GM12878 (cell line): ENCODE results near the gene NFATC2. TPM values are rescaled to one million over a fixed set of nuclear protein-coding genes. Genes with fewer than 3 reads are reported as not detected.

Source experiments
- ATAC-seq: fragments of 200-7000 bp; cut with Tn5 transposase; 3 replicates; pipeline ENCODE4 v1.9.1; 2020; ENCODE audit warnings: mild to moderate bottlenecking, moderate library complexity
- BruUV-seq: library from RNA; stranded (reverse); fragments of 400-500 nt; replicated peaks from 2 replicates; lab custom pipeline; 2021; lab: Mats Ljungman, UMichigan
- CTCF ChIA-PET: fragments of 300-600 bp; sonication (Branson Sonifier 250); formaldehyde crosslinking; extraction: SDS; loops from one replicate; lab custom pipeline; 2021; ENCODE audit warnings: inconsistent platforms; lab: Yijun Ruan, JAX
- POLR2A ChIA-PET: fragments of 350-600 bp; formaldehyde crosslinking; extraction: SDS; loops from one replicate; lab custom pipeline; 2021; ENCODE audit warnings: inconsistent platforms; lab: Charles Lee
- RAD21 ChIA-PET: fragments of 300-600 bp; sonication (Branson Sonifier 250); formaldehyde crosslinking; loops from one replicate; lab custom pipeline; 2023; ENCODE audit warnings: antibody characterized with exemption; ENCODE audit not compliant: unreplicated experiment; lab: Charles Lee
- SMC1A ChIA-PET: fragments of 300-600 bp; sonication (Branson Sonifier 250); formaldehyde crosslinking; loops from one replicate; lab custom pipeline; 2023; ENCODE audit not compliant: unreplicated experiment, uncharacterized antibody; lab: Charles Lee
- DNase-seq: peaks from one replicate; pipeline ENCODE4 v3.0.0-alpha.2; 2011; ENCODE audit warnings: low read depth, low spot score
- FAIRE-seq: peaks from 3 replicates; lab custom pipeline; 2011; peaks lifted over from hg19 to GRCh38; lab: Jason Lieb, UNC
- H2AFZ ChIP-seq: 2 replicates; pipeline ENCODE4 v1.6.0; 2011; ENCODE audit warnings: low read depth, low read length, control low read depth; ENCODE audit not compliant: control insufficient read depth
- H3K27ac ChIP-seq: 2 replicates; pipeline ENCODE4 v1.5.1; 2011; ENCODE audit warnings: control low read depth; ENCODE audit not compliant: control insufficient read depth, insufficient read depth
- H3K27me3 ChIP-seq, 2 experiments: replicated peaks in 1 of 2; 2 replicates each; pipeline versions ENCODE4 v1.6.0 to v1.6.1; 2011; ENCODE audit warnings: low read length in 1 of 2; ENCODE audit not compliant: control insufficient read depth in 2 of 2, insufficient read depth in 2 of 2
- H3K36me3 ChIP-seq, 2 experiments: 2 replicates each; pipeline ENCODE4 v1.5.1; 2011; ENCODE audit warnings: low read length in 1 of 2; ENCODE audit not compliant: control insufficient read depth in 2 of 2, insufficient read depth in 2 of 2
- H3K4me1 ChIP-seq: 2 replicates; pipeline ENCODE4 v1.6.1; 2011; ENCODE audit warnings: mild to moderate bottlenecking, low read length, moderate library complexity, mixed read lengths; ENCODE audit not compliant: control insufficient read depth, insufficient read depth
- H3K4me2 ChIP-seq: 2 replicates; pipeline ENCODE4 v1.6.0; 2011; ENCODE audit warnings: control low read depth; ENCODE audit not compliant: control insufficient read depth, insufficient read depth
- H3K4me3 ChIP-seq: fragments of 200-600 bp; sonication (generic); 2 replicates; pipeline ENCODE4 v1.5.1; 2016
- H3K79me2 ChIP-seq: 2 replicates; pipeline ENCODE4 v1.6.0; 2011; ENCODE audit warnings: low read length; ENCODE audit not compliant: control insufficient read depth, insufficient read depth
- H3K9ac ChIP-seq: 2 replicates; pipeline ENCODE4 v1.8.0; 2011; ENCODE audit warnings: low read length, control low read depth, mixed read lengths; ENCODE audit not compliant: control insufficient read depth, insufficient read depth
- H3K9me3 ChIP-seq: replicated peaks from 3 replicates; pipeline ENCODE4 v1.5.1; 2011; ENCODE audit warnings: mild to moderate bottlenecking, low read length; ENCODE audit not compliant: control insufficient read depth, insufficient read depth
- H4K20me1 ChIP-seq: 2 replicates; pipeline ENCODE4 v1.6.0; 2011; ENCODE audit not compliant: control insufficient read depth, insufficient read depth
- BACH1 ChIP-seq: fragments of 450-650 bp; IDR thresholded peaks from 2 replicates; pipeline ENCODE4 v1.6.1; 2017; ENCODE audit warnings: mild to moderate bottlenecking, borderline replicate concordance
- E2F8 ChIP-seq: fragments of 450-650 bp; IDR thresholded peaks from 2 replicates; pipeline ENCODE4 v1.6.1; 2018; ENCODE audit warnings: mild to moderate bottlenecking, low read depth, moderate library complexity; ENCODE audit not compliant: partially characterized antibody
- ELK1 ChIP-seq: IDR thresholded peaks from 2 replicates; pipeline ENCODE4 v1.6.1; 2012; ENCODE audit warnings: low read depth, low read length, improper control_type of control experiment
- KDM1A ChIP-seq: fragments of 200-600 bp; sonication (generic); IDR thresholded peaks from 2 replicates; pipeline ENCODE4 v1.6.1; 2016; ENCODE audit warnings: borderline replicate concordance
- MXI1 ChIP-seq: fragments of 150-350 bp; IDR thresholded peaks from 2 replicates; pipeline ENCODE4 v1.6.1; 2011; ENCODE audit warnings: low read depth, mild to moderate bottlenecking, inconsistent platforms, low read length, improper control_type of control experiment
- NFYB ChIP-seq: IDR thresholded peaks from 2 replicates; pipeline ENCODE4 v1.6.1; 2011; ENCODE audit warnings: low read depth, mild to moderate bottlenecking, low read length, improper control_type of control experiment, moderate library complexity; ENCODE audit not compliant: insufficient read depth
- NR2F1 ChIP-seq: fragments of 450-650 bp; conservative IDR thresholded peaks from 2 replicates; pipeline ENCODE4 v1.6.1; 2017; ENCODE audit warnings: mild to moderate bottlenecking
- PAX8 ChIP-seq: fragments of 450-650 bp; IDR thresholded peaks from 2 replicates; pipeline ENCODE4 v1.6.1; 2017; ENCODE audit warnings: mild to moderate bottlenecking, moderate library complexity
- POU2F2 ChIP-seq: IDR thresholded peaks from 3 replicates; pipeline ENCODE4 v1.6.1; 2011; ENCODE audit warnings: low read depth, mild to moderate bottlenecking, low read length, borderline replicate concordance
- SIX5 ChIP-seq: IDR thresholded peaks from 2 replicates; pipeline ENCODE4 v1.6.1; 2011; ENCODE audit warnings: mild to moderate bottlenecking, low read depth, low read length, moderate library complexity; ENCODE audit not compliant: severe bottlenecking
- SPI1 ChIP-seq: IDR thresholded peaks from 2 replicates; pipeline ENCODE4 v1.6.1; 2011; ENCODE audit warnings: low read depth, mild to moderate bottlenecking, low read length, moderate library complexity, borderline replicate concordance; ENCODE audit not compliant: insufficient read depth
- SUZ12 ChIP-seq: fragments of 200-600 bp; sonication (generic); IDR thresholded peaks from one replicate; pipeline ENCODE4 v1.6.1; 2018; ENCODE audit warnings: antibody characterized with exemption, mild to moderate bottlenecking; ENCODE audit not compliant: unreplicated experiment
- TCF3 ChIP-seq: IDR thresholded peaks from 2 replicates; pipeline ENCODE4 v1.6.1; 2012; ENCODE audit warnings: low read depth, mild to moderate bottlenecking, low read length, borderline replicate concordance; ENCODE audit not compliant: insufficient read depth
- USF2 ChIP-seq: IDR thresholded peaks from 2 replicates; pipeline ENCODE4 v1.6.1; 2011; ENCODE audit warnings: low read depth, low read length, improper control_type of control experiment, borderline replicate concordance
- ZNF274 ChIP-seq: IDR thresholded peaks from one replicate; pipeline ENCODE4 v1.8.0; 2011; ENCODE audit not compliant: insufficient read length, insufficient read depth
- WGBS: methylation state at CpG from one replicate; pipeline ENCODE4 v1.1.6; 2016; ENCODE audit warnings: low lambda C conversion rate; ENCODE audit not compliant: insufficient replicate concordance, insufficient coverage; ENCODE audit errors: missing lambda C conversion rate; 5-methylcytosine and 5-hydroxymethylcytosine counted together
- in situ Hi-C: fragments of 300-500 bp; cut with MboI; formaldehyde crosslinking; loops from 9 replicates; pipeline ENCODE4 v1.14.3; 2018; ENCODE audit warnings: mixed read lengths
- intact Hi-C: fragments of 100-400 bp; cut with micrococcal nuclease; formaldehyde crosslinking; loops from one replicate; pipeline ENCODE4 v1.14.2; 2022; ENCODE audit not compliant: unreplicated experiment
- polyA plus RNA-seq, 11 experiments: library from polyadenylated mRNA; depleted of rRNA in 4 of 11; unstranded in 6 of 11; stranded (reverse) in 5 of 11; fragments of >200 nt; fragmentation: Nextera tagmentation in 4 of 11; fragmentation: Illumina TruSeq in 1 of 11; extraction: Ambion mirVana in 4 of 11; extraction: Trizol in 1 of 11; gene quantifications; 1 replicate in 1 of 11; 2 replicates in 10 of 11; pipeline versions ENCODE4 v1.2.1 to v1.2.3, GENCODE V29; 2011 to 2016; ENCODE audit warnings: inconsistent platforms in 2 of 11, missing spikeins in 2 of 11, low read depth in 1 of 11
- total RNA-seq, 4 experiments: library from RNA; depleted of rRNA in 3 of 4; stranded (reverse); fragments of >200 nt in 3 of 4; fragmentation: Illumina TruSeq in 1 of 4; extraction: Trizol in 1 of 4; gene quantifications; 2 replicates each; pipeline versions ENCODE4 v1.2.1 to v1.2.3, GENCODE V29; 2013 to 2021

Gene NFATC2
- total and polyA plus RNA-seq, 10 of the 15 experiments (the other 5 are each of a cell fraction or from before 2014, with no cell fraction given): 3.3 to 20.0 (median 7.3) TPM

GRCh38 chr20:51337126-51337805, 205.3 kb downstream of the NFATC2 start:
- ATAC-seq (no peak), FAIRE-seq (no peak), DNase-seq (no peak)
- ChIA-PET CTCF (no interaction called here), SMC1A (no interaction called here), POLR2A (no interaction called here), RAD21 (no interaction called here)
- no peak overlapping the region for H3K27ac ChIP-seq
- no peaks in the 10 kb centered on the region for H3K79me2 ChIP-seq
- BruUV-seq: no TSS peak
- no peak for TF ChIP-seq ELK1
- no peak for TF ChIP-seq TCF3
- TF ChIP-seq E2F8: no peak
- no peak for TF ChIP-seq ZNF274
- no peak for TF ChIP-seq SUZ12
- TF ChIP-seq POU2F2: no peak
- TF ChIP-seq USF2: no peak
- no peak for TF ChIP-seq BACH1
- TF ChIP-seq PAX8: no peak
- TF ChIP-seq SIX5: no peak
- no peak for TF ChIP-seq NFYB
- no peak for TF ChIP-seq NR2F1
- TF ChIP-seq SPI1: no peak
- TF ChIP-seq MXI1: no peak
- TF ChIP-seq KDM1A: no peak
- WGBS: 48% methylated on average over 3 of the region's 3 CpGs
- no peak overlapping the region for H3K9ac ChIP-seq
- H3K27me3 ChIP-seq: no peaks in the 10 kb centered on the region; a peak in 1 of 4 replicates
- no peak overlapping the region for H3K4me3 ChIP-seq
- H2AFZ ChIP-seq: no peak overlapping the region
- no peaks in the 10 kb centered on the region for H3K36me3 ChIP-seq
- intact Hi-C loops: no loop called here
- no peak overlapping the region for H3K4me2 ChIP-seq
- no peaks in the 10 kb centered on the region for H4K20me1 ChIP-seq
- H3K9me3 ChIP-seq: no peaks in the 10 kb centered on the region; the same call in 2 of the 3 replicates
- in situ Hi-C loops: no loop called here
- H3K4me1 ChIP-seq: peaks cover 7% of the 10 kb centered on the region
